ENCODE measurements around the gene MEI1.

GRCh38 chr22:41799486-41800347 is 100.4 kb downstream of the MEI1 start:
- TF ChIP-seq, protein P1, sequence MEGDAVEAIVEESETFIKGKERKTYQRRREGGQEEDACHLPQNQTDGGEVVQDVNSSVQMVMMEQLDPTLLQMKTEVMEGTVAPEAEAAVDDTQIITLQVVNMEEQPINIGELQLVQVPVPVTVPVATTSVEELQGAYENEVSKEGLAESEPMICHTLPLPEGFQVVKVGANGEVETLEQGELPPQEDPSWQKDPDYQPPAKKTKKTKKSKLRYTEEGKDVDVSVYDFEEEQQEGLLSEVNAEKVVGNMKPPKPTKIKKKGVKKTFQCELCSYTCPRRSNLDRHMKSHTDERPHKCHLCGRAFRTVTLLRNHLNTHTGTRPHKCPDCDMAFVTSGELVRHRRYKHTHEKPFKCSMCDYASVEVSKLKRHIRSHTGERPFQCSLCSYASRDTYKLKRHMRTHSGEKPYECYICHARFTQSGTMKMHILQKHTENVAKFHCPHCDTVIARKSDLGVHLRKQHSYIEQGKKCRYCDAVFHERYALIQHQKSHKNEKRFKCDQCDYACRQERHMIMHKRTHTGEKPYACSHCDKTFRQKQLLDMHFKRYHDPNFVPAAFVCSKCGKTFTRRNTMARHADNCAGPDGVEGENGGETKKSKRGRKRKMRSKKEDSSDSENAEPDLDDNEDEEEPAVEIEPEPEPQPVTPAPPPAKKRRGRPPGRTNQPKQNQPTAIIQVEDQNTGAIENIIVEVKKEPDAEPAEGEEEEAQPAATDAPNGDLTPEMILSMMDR (IDR thresholded peaks at IDR 0.05): no peak
- no peak for TF ChIP-seq POLR2A (IDR thresholded peaks at IDR 0.05)

Data from testis (tissue), 2 donors.